A549 (cell line): ENCODE measurements around the gene SALL3. TPM values are rescaled to one million over a fixed set of nuclear protein-coding genes. Genes with fewer than 3 reads are reported as not detected.

Experiments used
- ATAC-seq, 2 experiments: fragments of 200-7000 bp in 1 of 2; fragments of >200 bp in 1 of 2; cut with Nextera tagmentation in 1 of 2; cut with Tn5 transposase in 1 of 2; 3 replicates each; pipeline versions ENCODE4 v1.8.0 to v1.9.1; 2018 to 2020; ENCODE audit warnings: mild to moderate bottlenecking in 1 of 2, moderate library complexity in 1 of 2
- CTCF ChIA-PET: fragments of 300-600 bp; sonication (Branson Sonifier 250); formaldehyde crosslinking; extraction: SDS; loops from one replicate; lab custom pipeline; 2021; ENCODE audit warnings: antibody characterized with exemption, inconsistent platforms; lab: Yijun Ruan, JAX
- POLR2A ChIA-PET: fragments of 350-600 bp; formaldehyde crosslinking; extraction: SDS; loops from one replicate; lab custom pipeline; 2021; ENCODE audit warnings: antibody characterized with exemption, inconsistent platforms; lab: Yijun Ruan, JAX
- DNase-seq, 2 experiments: peaks; one replicate each; pipeline versions ENCODE4 v3.0.0 to v3.0.0-alpha.2; 2011 to 2016; ENCODE audit warnings: low read depth in 1 of 2, low spot score in 1 of 2
- FAIRE-seq: peaks from 2 replicates; lab custom pipeline; 2011; peaks lifted over from hg19 to GRCh38; lab: Jason Lieb, UNC
- H3K27ac ChIP-seq, 2 experiments: fragments of >200 bp; sonication (Bioruptor Twin); formaldehyde crosslinking; 3 replicates each; pipeline ENCODE4 v1.5.1; 2016 to 2017
- H3K4me1 ChIP-seq: fragments of >200 bp; sonication (Bioruptor Twin); formaldehyde crosslinking; 3 replicates; pipeline ENCODE4 v1.6.1; 2016
- H3K4me2 ChIP-seq: fragments of >200 bp; sonication (Bioruptor Twin); formaldehyde crosslinking; 3 replicates; pipeline ENCODE4 v1.6.1; 2016
- H3K4me3 ChIP-seq: fragments of >200 bp; sonication (Bioruptor Twin); formaldehyde crosslinking; 3 replicates; pipeline ENCODE4 v1.5.1; 2016
- H3K9me3 ChIP-seq: fragments of >200 bp; sonication (Bioruptor Twin); formaldehyde crosslinking; 3 replicates; pipeline ENCODE4 v1.6.1; 2016
- CBX8 ChIP-seq: fragments of 200-600 bp; sonication (generic); IDR thresholded peaks from 2 replicates; pipeline ENCODE4 v1.6.1; 2016
- EHF ChIP-seq: fragments of 250-450 bp; sonication (Bioruptor Pico); IDR thresholded peaks from 2 replicates; pipeline ENCODE4 v1.5.0; 2020; ENCODE audit warnings: mild to moderate bottlenecking
- EHMT2 ChIP-seq: fragments of 200-600 bp; sonication (generic); IDR thresholded peaks from 2 replicates; pipeline ENCODE4 v1.6.1; 2016; ENCODE audit warnings: antibody characterized with exemption, low read depth, mild to moderate bottlenecking, moderate library complexity
- FOSB ChIP-seq: fragments of 250-450 bp; sonication (Bioruptor Pico); IDR thresholded peaks from 2 replicates; pipeline ENCODE4 v1.5.0; 2020; ENCODE audit warnings: mild to moderate bottlenecking, moderate library complexity
- FOSL2 ChIP-seq, 2 experiments: fragments of 450-650 bp in 1 of 2; fragments of >200 bp in 1 of 2; sonication (Bioruptor Twin) in 1 of 2; formaldehyde crosslinking; IDR thresholded peaks; 2 replicates each; pipeline versions ENCODE4 v1.5.0 to v1.6.1; 2016 to 2020; ENCODE audit warnings: mild to moderate bottlenecking in 1 of 2, moderate library complexity in 1 of 2
- FOXS1 ChIP-seq: fragments of 250-450 bp; sonication (Bioruptor Pico); IDR thresholded peaks from 2 replicates; pipeline ENCODE4 v1.5.0; 2020; ENCODE audit warnings: mild to moderate bottlenecking, moderate library complexity
- JUN ChIP-seq, 2 experiments: fragments of >200 bp; sonication (Bioruptor Twin); formaldehyde crosslinking; IDR thresholded peaks; 2 replicates in 1 of 2; 3 replicates in 1 of 2; pipeline ENCODE4 v1.6.1; 2016 to 2017
- KDM1A ChIP-seq: fragments of 200-600 bp; sonication (generic); IDR thresholded peaks from 2 replicates; pipeline ENCODE4 v1.6.1; 2016; ENCODE audit warnings: low read depth, mild to moderate bottlenecking
- MAZ ChIP-seq: fragments of 150-350 bp; IDR thresholded peaks from 2 replicates; pipeline ENCODE4 v1.6.1; 2014; ENCODE audit warnings: antibody characterized with exemption, low read depth, low read length, borderline replicate concordance
- NFE2L2 ChIP-seq: fragments of 150-350 bp; conservative IDR thresholded peaks from 2 replicates; pipeline ENCODE4 v1.6.1; 2014; ENCODE audit warnings: low read length
- POLR2A ChIP-seq: IDR thresholded peaks from 2 replicates; pipeline ENCODE4 v1.6.1; 2012; ENCODE audit warnings: mild to moderate bottlenecking, low read length
- RARB ChIP-seq: fragments of 250-450 bp; sonication (Bioruptor Pico); IDR thresholded peaks from 2 replicates; pipeline ENCODE4 v1.8.0; 2021; ENCODE audit warnings: mild to moderate bottlenecking, moderate library complexity
- RCOR1 ChIP-seq: fragments of 150-350 bp; IDR thresholded peaks from 2 replicates; pipeline ENCODE4 v1.6.1; 2014; ENCODE audit warnings: antibody characterized with exemption, low read length, low read depth
- RFX5 ChIP-seq: fragments of 450-650 bp; IDR thresholded peaks from 2 replicates; pipeline ENCODE4 v1.7.1; 2014; ENCODE audit warnings: antibody characterized with exemption, mild to moderate bottlenecking, moderate library complexity
- TP53 ChIP-seq: fragments of 250-450 bp; sonication (Bioruptor Pico); IDR thresholded peaks from 2 replicates; pipeline ENCODE4 v1.5.0; 2021; ENCODE audit warnings: mild to moderate bottlenecking, moderate library complexity
- ZNF302 ChIP-seq: fragments of 250-450 bp; sonication (Bioruptor Pico); IDR thresholded peaks from 2 replicates; pipeline ENCODE4 v1.9.0; 2021; ENCODE audit warnings: inconsistent platforms, mild to moderate bottlenecking, moderate library complexity
- WGBS: methylation state at CpG from one replicate; pipeline ENCODE4 v1.1.6; 2017; ENCODE audit errors: missing lambda C conversion rate; 5-methylcytosine and 5-hydroxymethylcytosine counted together
- polyA plus RNA-seq, 4 experiments: library from polyadenylated mRNA; depleted of rRNA in 3 of 4; stranded (reverse); fragments of >200 nt; fragmentation: RNase III in 1 of 4; extraction: RNeasy Plus Mini Kit Qiagen cat#74134 plus additional on column Dnase treatment in 1 of 4; gene quantifications; 2 replicates in 3 of 4; 3 replicates in 1 of 4; pipeline ENCODE4 v1.2.3, GENCODE V29; 2011 to 2017
- TF ChIP-seq, protein P1 (sequence below): fragments of 450-650 bp; IDR thresholded peaks from 2 replicates; pipeline ENCODE4 v1.6.1; 2014; ENCODE audit warnings: antibody characterized with exemption
- TF ChIP-seq, protein P2 (sequence below): fragments of >200 bp; sonication (Bioruptor Twin); formaldehyde crosslinking; IDR thresholded peaks from 3 replicates; pipeline ENCODE4 v1.6.1; 2016
- TF ChIP-seq, protein P3 (sequence below): fragments of 250-450 bp; sonication (Bioruptor Pico); IDR thresholded peaks from 2 replicates; pipeline ENCODE4 v1.5.0; 2021; ENCODE audit warnings: mild to moderate bottlenecking, moderate library complexity, borderline replicate concordance
- TF ChIP-seq, protein P4 (sequence below): IDR thresholded peaks from 2 replicates; pipeline ENCODE4 v1.6.1; 2012
- TF ChIP-seq, protein P5 (sequence below): fragments of 150-350 bp; IDR thresholded peaks from 2 replicates; pipeline ENCODE4 v1.6.1; 2014; ENCODE audit warnings: low read depth, mild to moderate bottlenecking, low read length

SALL3 gene
- polyA plus RNA-seq, 2 of the 4 experiments (the other 2 are of a cell fraction) = not detected

DNA sequence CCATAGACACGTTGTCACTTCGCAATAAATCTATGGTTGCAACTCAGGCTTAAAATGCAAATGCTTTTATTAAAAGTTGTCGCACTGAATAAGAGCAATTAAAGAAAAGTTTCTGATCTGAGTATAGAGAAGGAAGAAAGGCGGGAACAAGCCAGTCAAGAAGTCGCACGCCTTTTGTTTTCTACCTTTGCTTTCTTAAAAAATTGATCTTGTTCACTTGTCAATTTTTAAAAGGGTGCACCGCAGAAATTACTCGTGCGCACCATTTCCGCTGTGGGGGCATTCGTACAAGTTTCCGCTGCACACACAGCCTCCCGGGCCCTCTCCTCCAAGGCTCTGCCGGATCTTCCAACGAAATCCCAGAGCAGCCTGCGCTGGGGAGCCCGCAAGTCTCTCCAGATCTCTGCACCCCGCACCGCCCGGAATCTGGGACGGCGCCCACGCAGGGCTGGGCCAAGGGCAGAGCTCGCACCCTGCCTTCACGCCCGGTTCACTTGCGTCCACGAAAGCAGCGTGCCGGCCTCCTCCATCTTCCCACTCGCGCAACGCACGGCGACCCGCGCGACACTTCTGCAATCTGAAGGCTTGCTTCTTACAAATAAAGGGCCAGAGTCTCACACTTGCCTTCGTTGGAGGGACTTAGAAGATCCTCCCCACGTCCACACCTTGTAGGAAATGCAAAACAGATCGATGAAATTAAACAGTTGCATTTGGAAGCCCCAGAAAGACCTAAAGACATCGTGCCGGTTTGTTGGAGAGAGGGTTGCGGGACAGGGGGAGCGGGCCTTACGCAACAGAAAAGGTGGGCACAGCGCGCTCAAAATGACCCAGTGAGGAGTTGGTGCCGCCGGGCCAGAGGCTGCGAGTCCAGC, 2.6 kb upstream of the SALL3 start (continued):
- no peak for TF ChIP-seq ZNF302
- TF ChIP-seq, protein P1, sequence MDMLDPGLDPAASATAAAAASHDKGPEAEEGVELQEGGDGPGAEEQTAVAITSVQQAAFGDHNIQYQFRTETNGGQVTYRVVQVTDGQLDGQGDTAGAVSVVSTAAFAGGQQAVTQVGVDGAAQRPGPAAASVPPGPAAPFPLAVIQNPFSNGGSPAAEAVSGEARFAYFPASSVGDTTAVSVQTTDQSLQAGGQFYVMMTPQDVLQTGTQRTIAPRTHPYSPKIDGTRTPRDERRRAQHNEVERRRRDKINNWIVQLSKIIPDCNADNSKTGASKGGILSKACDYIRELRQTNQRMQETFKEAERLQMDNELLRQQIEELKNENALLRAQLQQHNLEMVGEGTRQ = no peak
- TF ChIP-seq, protein P2, sequence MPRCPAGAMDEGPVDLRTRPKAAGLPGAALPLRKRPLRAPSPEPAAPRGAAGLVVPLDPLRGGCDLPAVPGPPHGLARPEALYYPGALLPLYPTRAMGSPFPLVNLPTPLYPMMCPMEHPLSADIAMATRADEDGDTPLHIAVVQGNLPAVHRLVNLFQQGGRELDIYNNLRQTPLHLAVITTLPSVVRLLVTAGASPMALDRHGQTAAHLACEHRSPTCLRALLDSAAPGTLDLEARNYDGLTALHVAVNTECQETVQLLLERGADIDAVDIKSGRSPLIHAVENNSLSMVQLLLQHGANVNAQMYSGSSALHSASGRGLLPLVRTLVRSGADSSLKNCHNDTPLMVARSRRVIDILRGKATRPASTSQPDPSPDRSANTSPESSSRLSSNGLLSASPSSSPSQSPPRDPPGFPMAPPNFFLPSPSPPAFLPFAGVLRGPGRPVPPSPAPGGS = no peak

DNA sequence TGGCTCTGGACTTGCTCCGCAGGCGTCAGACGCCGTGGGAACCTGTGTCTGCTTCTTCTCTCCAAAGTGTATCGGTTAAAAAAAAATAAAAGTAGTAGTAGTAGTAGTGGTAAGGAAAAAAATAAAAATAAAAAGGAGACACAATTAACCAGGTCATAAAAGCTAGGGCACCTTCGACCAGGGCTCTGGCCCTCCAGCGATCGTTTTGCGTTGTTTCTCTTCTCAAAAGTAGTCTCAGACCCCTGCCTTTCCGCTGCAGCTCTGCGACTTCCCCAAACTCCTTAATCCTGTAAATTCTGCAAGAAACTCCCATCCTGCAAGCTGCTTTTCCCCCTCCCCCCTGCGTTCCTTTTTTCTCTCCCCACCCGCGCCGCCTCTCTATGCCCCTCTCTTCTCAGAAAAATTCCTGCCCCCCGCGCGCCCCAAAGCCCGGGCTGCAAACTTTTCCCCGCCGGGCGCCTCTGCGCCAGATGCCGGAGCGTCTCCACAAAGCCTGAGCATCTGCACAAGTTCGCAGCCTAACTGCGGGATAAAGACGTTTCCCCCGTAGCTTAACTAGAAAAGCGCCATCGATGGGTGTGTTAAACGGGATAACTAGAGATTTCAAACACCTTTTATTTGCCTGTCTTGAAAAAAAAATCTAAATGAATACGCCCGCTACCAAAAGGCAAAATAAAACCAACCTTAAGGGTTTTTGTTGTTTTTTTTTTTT, 1.8 kb upstream of the SALL3 start:
- Histone ChIP-seq H3K27ac (no peak overlapping the region), H3K9me3 (no peaks in the 10 kb centered on the region), H3K4me3 (no peak overlapping the region), H3K4me1 (no peaks in the 10 kb centered on the region), H3K4me2 (no peak overlapping the region)
- ChIA-PET CTCF (interaction anchor here (1.4 kb wide), 1 partner anchor 9 kb away, joined by 4 read pairs; no protein-coding TSS in a partner anchor), POLR2A (no interaction called here)
- ATAC-seq = no peak
- FAIRE-seq = no peak
- TF ChIP-seq RARB (CRISPR knock-in tag) (no peak), FOXS1 (CRISPR knock-in tag) (no peak), MAZ (no peak), JUN (IDR thresholded peaks at IDR 0.05) (no peak), FOSL2 (IDR thresholded peaks at IDR 0.05) (no peak), FOSL2 (CRISPR knock-in tag; IDR thresholded peaks at IDR 0.05) (no peak), EHF (CRISPR knock-in tag) (no peak), FOSB (no peak), EHMT2 (no peak), CBX8 (no peak), RFX5 (no peak), POLR2A (no peak), TP53 (no peak), RCOR1 (no peak), NFE2L2 (no peak), KDM1A (no peak)
- TF ChIP-seq, protein P3, sequence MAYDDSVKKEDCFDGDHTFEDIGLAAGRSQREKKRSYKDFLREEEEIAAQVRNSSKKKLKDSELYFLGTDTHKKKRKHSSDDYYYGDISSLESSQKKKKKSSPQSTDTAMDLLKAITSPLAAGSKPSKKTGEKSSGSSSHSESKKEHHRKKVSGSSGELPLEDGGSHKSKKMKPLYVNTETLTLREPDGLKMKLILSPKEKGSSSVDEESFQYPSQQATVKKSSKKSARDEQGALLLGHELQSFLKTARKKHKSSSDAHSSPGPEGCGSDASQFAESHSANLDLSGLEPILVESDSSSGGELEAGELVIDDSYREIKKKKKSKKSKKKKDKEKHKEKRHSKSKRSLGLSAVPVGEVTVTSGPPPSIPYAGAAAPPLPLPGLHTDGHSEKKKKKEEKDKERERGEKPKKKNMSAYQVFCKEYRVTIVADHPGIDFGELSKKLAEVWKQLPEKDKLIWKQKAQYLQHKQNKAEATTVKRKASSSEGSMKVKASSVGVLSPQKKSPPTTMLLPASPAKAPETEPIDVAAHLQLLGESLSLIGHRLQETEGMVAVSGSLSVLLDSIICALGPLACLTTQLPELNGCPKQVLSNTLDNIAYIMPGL (CRISPR knock-in tag) = no peak
- TF ChIP-seq, protein P2 = no peak
- TF ChIP-seq, protein P4, sequence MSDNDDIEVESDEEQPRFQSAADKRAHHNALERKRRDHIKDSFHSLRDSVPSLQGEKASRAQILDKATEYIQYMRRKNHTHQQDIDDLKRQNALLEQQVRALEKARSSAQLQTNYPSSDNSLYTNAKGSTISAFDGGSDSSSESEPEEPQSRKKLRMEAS = no peak
- TF ChIP-seq, protein P5, sequence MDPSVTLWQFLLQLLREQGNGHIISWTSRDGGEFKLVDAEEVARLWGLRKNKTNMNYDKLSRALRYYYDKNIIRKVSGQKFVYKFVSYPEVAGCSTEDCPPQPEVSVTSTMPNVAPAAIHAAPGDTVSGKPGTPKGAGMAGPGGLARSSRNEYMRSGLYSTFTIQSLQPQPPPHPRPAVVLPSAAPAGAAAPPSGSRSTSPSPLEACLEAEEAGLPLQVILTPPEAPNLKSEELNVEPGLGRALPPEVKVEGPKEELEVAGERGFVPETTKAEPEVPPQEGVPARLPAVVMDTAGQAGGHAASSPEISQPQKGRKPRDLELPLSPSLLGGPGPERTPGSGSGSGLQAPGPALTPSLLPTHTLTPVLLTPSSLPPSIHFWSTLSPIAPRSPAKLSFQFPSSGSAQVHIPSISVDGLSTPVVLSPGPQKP = no peak
- WGBS = 28% methylated on average over 22 of the region's 34 CpGs
- no peak for DNase-seq
